GM21825 (cell line): ENCODE results near the gene ADGRG1.

Source experiments
- ATAC-seq: cut with Tn5 transposase; IDR thresholded peaks from one replicate; pipeline ENCODE4 v1.9.1; 2021; ENCODE audit warnings: mild to moderate bottlenecking, moderate library complexity; ENCODE audit not compliant: unreplicated experiment

Gene ADGRG1

DNA sequence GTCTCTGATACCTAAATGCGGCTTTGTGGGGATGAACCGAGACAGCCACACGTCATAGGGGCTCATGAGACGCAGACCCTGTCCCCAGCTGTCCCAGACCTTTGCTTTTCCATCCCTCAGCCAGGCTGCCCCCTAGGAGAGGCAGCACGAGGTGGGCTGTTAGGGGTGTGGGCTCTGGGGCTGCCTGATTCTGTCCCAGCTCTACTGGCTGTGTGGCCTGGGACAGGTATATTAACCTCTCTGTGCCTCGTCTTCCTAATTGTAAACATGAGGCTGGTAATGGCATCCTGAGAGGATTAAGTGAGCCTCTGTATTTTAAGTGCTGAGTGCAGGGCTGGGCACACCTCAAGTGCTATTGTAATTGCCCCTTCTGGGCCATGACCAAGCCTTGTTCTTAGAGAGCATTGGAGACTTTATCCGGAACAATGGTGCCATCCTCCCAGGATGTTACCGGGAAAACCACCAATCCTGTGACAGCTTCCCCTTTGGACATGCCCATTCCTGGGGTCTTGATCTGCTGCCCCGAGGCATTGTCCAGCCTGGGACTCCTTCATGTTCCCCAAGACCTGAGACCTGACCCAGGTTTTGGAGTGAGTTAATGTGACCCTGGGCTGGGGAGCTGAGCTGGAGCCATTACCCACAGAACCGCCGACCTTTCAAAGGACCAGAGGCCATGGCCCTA, 5.1 kb downstream of the ADGRG1 start:
- no peak for ATAC-seq

DNA sequence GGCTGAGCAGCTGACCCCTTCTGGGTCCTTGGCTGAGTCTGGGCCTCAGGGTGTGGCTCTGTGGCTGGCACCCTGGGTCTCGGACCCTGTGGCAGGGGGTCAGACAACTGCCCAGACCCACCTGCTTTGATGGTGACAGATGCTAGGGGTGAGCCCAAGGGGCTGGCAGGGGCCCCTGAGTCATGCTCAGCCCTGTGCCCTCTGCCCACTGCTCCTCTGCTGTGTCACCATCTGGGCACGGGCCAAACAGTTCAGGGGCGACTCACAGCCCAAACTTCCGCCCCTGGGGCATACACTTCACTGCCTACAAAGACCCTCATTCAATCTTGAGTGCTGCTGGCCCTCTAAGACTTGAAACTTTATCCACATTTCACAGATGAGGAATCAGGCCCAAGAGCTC, 5.7 kb downstream of the ADGRG1 start:
- ATAC-seq: no peak

DNA sequence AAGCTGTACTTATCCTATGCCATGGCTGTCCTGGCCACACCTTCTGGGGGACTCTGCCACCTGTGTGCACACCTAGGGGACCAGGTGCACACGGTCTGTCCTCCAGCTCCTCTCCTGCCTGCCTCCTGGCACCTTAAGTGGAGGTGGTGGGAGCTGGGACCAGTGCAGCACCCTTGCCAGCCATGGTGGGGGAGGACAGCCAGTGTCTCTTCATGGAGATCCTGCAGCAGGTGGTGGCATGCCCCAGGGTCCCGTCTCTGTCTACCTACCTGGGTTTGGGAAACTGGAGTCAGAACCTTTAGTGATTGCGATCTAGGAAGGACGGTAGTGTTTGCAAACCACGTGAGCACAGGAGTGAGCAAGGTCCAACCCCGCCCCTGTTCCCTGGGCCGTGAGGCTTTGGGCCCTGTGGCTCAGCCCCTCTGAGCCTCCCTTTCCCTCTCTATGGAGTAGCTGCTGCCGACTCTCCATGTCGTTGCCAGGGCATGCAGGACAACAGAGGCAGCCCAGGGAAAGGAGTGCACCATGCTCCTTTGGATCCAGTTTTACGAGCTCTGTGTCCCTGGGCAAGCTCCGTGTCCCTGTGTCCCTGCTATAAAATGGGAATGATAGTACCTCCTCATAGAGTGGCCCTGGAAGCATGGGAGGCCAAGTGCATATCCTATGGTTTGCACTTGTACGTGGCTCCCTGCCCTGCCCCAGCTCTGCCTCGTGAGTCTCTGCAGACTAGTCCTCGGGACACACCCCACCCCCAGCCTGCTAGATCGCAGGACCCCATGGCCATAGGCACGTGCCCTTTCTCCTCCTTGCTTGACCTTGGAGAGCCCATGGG, 7.1 kb downstream of the ADGRG1 start:
- ATAC-seq: no peak

DNA sequence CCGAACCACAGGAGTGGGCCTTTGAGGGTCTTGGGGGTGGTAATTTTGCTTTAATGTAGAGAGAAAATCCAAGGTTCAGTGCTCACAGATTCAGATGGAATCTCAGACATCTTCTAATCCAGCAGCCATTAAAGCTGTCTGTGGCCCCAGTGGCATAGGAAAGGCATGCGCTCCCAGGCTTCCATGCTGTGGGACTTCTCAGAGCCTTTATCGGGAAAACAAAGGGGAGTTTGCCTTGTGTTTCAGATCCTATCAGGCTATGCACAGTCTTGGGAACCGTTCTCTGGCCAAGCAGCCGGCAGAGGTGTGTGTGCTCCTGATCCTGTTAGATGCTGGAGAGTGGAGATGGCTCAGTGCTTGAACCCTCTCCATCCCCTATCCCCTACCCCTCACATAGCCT, 7.8 kb downstream of the ADGRG1 start:
- no peak for ATAC-seq

DNA sequence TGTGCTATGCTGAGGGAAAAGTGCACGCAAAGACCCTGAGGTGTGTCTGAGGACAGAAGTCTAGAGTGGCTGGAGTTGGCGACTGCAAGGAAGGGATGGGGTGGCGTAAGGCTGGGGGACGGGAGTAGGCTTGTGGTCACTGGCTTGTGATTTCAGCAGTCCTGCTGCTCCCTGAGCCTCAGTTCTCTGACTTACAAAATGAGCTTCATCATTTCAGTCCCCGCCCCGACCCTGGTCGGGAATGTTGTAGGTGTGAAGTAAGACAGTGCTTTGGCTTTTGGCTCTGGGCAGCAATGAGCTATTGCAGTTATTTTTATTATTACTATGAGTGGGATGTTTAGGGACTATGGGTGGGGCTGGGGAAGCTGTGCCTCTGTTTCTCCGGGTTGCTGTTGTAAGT, 8.6 kb downstream of the ADGRG1 start:
- no peak for ATAC-seq

DNA sequence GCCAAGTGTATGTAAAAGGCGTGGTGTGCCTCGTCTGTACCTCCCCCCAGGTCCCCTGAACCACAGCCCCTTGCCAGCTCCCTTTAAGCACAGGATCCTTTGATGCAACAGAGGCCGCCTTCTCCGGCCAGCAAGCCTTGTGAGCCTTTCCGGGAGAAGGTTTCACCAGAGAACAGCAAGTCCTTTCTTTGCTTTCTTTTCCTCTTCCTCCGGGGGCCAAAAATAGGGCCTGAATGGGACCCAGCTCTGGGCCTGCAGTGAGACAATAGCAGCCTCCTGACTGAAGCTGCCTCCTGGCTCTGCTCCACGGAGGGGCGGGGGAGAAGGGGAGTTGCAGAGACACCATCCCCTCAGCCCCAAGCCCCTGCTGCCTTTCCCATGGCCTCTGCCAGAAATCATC, 9.0 kb downstream of the ADGRG1 start:
- no peak for ATAC-seq

DNA sequence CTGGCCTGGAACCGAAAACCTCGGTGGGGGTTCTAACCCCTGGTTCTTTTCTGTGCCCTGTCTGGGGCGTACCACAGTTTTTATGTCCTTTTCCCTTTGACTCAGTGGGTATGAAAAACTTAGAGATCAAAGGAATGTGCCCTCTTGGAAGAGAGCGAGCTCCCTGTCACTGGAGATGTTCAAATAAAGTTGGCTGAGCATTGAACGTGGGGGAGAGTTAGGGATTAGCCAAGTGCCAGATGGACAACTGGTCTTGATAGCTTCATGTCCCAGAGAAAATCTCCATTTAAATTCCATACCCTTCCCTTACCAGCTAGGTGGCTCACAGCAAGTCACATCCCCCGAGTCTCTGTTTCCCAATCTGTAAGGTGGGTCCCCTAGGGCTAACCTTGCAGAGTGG, 9.5 kb downstream of the ADGRG1 start:
- no peak for ATAC-seq

DNA sequence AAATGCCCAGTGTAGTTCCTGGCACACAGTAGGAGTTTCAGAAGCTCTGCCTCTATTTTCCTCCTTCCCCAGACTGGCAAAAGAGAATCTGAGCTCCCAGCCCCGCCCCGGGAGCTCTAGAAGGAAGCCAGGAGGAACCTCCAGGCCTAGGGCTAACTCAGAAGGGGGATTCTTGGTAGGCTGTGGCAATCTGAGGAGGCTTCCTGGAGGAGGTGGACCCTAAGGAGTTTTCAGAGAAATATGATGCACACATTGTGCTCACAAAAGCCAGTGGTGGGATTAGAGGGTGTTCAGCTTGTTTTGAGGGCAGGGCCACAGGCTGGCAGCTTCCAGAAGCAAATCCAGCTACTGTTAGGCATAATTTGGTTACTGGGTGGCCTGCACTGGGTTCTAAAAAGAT, 10.0 kb downstream of the ADGRG1 start:
- ATAC-seq: no peak

DNA sequence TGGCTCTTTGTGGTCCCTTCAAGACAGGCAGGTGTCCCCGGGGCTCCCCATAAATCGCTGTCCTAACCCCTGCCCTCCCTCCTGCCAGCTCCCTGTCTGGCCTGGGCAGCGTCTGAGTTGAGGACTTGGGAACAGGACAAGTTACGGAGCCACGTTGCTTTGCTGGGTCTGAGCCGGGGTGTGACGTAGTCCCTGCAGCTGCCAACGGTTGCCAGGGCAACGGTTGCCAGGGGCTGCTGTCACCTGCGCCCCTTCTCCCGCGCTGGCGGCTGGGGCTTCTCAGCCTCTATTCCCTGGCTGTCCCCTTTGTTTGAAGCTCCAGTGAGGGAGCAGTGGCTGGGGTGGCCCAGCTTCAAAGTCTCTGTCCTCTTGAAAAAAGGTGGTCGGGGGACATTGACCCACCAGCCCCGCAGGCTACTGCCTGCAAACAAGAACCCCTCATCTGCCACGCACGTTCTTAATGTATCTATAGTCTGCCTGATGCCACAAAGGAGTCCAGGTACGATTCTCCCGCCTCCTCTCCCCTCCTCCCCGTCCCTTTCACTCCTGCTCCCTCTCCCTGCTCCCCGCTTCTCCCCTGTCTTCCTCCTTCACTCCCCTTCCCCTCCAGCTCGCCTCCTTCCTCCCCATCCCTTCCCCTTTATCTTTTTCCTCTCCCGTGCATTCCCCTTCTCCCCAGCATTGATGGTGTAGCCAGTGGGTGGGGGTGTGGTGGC, 10.9 kb downstream of the ADGRG1 start:
- ATAC-seq: no peak

DNA sequence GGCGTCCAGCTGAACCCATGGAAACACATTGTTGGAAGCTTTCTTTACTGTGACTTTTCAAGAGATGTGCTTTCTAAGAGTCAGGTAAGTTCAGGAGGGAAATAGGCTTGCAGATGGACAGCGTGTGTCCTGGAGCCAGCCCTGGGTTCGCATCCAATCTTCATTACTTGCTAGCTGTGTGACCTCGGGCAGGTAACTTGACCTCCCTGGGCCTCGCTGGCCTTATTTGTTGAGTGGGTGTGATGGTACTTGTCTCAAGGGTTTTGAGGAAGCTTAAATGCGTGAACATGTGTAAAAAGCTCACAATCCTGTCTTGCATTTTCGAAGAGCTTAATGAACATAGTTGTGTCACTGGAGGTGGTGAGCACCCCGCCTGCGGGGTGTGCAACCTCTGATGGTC, 11.8 kb downstream of the ADGRG1 start:
- ATAC-seq: no peak

DNA sequence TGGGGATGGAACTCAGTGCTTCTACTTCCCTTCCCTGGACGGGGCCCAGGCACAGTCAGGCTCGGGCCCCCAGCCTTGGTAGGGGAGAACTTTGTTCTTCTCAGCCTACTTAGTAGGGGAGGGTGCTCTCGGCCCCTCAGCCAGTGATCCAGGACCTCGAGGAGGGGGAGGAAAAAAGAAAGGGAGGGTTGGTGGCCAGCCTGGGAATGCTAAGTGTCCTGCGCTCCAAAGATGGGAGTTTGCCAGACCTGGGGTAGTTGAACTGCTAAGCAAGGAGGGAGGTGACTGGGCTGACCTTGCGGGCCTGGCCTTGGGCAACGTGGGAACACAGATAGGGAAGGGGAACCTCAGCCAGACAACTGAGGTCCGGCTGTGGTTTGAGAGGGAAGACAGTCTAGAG, 12.2 kb downstream of the ADGRG1 start:
- ATAC-seq: no peak

DNA sequence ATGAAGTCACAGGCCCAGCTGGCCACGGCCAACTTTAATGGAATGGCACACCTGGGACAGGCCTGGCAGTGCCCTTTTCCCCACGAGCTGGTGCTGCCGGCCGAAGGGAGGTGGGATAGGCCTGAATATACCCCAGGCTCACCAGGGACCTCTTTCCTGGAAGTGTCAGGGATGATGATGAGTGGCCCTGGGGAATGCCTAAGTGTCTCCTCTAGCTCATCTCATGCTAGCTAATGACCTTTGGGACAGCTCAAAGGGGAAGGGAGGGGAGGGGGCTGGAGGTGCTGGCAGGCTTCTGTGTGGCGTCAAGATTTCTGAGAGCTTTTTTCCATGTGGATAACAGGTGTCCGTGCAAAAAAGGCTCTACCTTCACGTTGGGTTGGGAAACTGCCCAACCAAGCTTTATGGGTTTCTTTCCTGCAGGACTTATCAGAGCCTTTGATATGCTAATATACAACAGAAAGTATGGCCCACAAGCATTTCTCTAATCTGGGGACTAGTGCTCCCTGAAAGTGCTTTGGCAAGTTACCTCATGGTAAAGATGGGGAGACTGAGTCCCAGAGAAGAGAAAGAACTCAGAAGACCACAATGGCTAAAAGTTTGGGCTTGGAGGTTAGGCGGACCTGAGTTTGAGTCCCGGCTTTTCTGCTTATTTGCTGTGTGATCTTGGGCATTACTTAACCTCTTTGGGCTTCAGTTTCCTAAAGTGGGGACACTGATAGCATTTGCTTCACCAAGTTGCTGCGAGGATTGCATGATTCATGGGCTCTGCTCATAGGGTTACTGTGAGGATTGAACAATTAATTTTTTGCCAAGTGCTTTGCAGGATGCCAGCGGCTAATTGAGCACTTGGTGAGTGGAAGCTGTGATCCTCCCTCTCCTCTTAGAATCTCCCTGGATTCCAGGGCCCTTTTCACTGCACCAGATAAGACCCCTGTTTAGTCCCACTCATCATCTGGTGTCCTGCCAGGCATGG, 14.0 kb downstream of the ADGRG1 start:
- ATAC-seq: no peak

DNA sequence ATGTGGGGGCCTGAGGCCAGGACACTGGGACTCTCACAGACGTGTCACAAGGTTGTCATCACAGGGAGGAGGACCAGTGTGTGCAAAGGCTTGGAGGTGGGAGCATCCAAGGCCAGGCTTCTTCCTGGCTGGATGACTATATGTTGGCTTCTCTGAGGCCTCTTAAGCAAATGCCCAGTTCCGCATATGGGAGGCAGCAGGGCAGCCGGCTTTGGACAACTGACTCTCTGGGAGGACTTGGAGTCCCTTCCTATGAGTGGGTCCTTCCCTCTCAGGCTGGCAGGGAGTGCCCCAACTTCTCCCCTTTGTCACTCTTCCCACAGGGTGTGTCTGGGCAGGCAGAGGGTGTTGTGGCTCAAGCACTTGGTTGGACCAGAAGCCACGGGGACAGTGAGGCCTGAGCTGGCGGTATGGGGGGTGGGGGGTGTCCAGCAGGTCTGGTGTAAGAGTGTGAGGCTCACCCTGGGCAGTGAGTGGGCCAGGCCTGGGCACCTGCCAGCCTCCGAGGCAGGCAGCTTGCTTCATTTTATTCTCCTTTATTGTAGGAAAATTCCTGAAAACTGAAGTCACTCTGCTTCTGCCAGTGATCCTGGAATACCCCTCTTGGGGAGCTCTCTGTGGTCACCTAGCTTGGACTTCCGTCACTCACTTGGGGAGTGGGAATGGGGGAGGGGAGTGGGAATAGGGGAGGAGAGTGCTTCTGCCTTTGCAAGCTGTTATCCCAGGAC, 14.9 kb downstream of the ADGRG1 start:
- ATAC-seq: no peak

DNA sequence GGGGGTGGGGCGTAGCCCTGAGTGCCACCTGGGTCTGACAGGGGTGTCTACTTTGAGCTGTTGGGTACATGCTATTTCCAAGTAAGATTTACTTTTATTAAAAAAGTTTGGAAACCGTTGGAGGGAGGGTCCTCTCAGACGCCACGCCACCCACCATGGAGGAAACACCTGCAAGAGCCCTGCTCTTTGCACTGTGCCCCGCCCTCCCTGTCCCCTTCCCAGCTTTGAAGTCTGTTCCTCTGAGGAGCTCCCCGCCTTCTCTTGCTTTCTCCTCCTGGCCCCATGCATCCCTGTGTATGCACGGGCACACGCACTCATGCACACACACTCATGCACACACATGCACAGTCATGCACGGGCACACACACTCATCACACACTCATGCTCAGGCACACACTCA, 15.5 kb downstream of the ADGRG1 start:
- ATAC-seq: no peak

DNA sequence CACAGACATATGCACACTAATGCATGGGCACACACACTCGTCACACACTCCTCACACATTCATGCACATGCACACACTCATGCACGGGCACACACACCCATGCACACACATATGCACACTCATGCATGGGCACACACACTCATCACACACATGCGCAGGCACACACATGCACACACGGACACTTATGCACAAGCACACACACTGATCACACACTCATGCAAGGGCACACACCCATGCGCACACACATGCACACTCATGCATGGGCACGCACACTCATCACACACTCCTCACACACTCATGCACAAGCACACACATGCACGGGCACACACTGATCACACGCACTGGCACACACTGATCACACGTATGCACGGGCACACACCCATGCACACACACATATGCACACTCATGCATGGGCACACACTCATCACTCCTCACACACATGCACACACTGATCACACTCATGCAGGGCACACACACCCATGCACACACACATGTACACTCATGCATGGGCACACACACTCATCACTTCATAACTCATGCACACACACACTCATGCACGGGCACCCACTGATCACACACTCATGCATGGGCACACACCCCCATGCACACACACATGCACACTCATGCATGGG, 16.1 kb downstream of the ADGRG1 start:
- no peak for ATAC-seq

DNA sequence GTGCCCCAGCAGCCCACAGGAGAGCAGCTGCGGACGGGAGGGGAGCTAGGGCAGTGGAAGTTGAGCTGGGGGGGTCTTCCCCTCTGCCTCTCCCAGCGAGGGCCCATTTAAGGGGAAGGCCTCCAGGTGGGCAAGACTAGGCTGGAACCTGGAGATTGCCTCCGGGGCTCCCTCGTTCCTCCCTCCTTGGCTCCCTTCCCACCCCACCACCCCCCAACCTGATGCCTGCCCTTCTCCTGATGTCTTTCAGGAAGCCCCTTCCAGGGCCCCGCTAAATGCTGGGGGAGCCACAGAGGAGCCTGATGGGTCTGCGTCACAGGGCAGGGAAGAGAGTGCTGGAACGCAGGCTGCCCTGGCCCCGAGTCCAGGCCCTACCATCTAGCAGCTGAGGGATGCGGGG, 16.7 kb downstream of the ADGRG1 start:
- no peak for ATAC-seq

DNA sequence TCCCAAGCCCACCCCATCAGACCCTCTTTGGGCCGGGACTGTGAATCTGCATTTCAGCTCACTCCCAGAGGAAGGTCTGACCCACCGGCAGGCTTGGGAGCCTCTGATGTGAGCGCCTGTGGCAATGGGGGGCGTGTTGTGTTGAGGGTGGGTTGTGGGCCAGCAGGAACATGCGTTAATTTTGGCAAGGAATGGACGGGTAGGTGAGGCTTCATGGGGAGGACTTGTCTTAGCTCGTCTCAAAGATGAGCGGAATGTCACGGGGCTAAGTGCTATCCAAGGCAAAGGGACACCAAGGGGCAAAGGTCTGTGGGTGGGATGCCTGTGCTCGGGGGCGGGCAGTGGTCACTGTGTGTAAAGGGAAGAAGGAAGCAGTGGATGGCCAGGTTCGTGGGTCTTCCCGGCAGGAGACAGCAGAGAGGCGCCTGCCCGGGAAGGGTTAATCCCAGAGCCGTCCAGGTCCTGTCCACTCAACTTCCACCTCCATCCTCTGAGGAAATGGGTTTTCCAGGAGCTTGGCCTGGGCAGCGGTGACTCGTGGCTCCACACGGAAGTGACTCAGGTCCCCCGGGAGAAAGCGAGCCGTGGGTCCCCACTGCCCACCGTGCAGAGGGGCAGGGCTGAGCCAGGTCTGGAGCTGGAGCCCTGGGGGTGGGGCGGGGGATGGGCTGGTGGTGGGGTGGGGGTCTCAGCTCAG, 17.4 kb downstream of the ADGRG1 start:
- ATAC-seq: no peak

DNA sequence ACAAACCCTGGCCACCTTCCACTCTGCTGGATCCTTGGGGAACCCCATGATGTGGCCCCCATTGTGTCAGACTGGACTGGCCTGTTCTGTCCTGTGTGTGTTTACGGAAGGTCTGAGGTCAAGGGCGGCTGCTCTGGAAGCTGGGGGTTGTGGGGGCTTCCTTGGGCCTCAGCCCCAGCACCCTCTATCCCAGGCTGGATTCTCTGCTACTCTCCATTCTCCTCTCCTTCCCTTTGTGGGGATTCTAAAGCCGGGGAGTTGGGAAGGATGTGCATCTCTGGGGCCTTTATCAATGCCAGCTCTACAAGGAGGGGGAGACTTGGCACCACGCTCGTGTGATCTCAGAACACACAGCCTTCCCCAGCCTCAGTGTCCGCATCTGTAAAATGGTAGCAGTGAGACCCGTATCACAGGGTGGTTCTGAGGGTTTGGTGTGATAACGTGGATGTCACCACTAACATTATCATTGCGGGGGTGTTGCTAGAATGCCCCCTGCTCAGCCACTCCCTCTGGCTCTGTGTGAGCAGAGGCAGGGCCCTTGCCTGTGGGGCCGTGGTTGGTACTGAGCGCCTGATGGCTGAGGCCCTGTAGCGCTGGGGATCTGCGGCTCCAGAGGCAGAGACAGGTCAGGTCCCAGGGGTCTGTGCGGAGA, 18.1 kb downstream of the ADGRG1 start:
- ATAC-seq: no peak
